ENCODE data around the gene ADGRG1. TPM values are rescaled to one million over a fixed set of nuclear protein-coding genes. Genes with fewer than 3 reads are reported as not detected.

The ADGRG1 gene
- polyA plus RNA-seq, 1 experiment: 2.1 TPM

DNA sequence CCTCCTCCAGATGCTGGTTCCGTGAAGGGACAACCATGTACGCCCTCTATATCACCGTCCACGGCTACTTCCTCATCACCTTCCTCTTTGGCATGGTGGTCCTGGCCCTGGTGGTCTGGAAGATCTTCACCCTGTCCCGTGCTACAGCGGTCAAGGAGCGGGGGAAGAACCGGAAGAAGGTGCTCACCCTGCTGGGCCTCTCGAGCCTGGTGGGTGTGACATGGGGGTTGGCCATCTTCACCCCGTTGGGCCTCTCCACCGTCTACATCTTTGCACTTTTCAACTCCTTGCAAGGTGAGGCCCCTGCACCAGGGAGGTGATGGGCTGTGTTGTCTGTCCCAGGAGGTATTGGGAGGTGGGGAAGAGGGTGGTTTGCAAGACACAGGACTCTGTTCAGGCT is 57.2 kb downstream of the ADGRG1 start:
- no peak for DNase-seq (ENCODE audit: low read depth, low spot score)
- TF ChIP-seq, protein P1, sequence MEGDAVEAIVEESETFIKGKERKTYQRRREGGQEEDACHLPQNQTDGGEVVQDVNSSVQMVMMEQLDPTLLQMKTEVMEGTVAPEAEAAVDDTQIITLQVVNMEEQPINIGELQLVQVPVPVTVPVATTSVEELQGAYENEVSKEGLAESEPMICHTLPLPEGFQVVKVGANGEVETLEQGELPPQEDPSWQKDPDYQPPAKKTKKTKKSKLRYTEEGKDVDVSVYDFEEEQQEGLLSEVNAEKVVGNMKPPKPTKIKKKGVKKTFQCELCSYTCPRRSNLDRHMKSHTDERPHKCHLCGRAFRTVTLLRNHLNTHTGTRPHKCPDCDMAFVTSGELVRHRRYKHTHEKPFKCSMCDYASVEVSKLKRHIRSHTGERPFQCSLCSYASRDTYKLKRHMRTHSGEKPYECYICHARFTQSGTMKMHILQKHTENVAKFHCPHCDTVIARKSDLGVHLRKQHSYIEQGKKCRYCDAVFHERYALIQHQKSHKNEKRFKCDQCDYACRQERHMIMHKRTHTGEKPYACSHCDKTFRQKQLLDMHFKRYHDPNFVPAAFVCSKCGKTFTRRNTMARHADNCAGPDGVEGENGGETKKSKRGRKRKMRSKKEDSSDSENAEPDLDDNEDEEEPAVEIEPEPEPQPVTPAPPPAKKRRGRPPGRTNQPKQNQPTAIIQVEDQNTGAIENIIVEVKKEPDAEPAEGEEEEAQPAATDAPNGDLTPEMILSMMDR (IDR thresholded peaks at IDR 0.05; ENCODE audit: low read depth, low read length): no peak
- Histone ChIP-seq H3K9me3 (ENCODE audit: control insufficient read depth, insufficient read depth, low read length) (no peaks in the 10 kb centered on the region; the same call in 1 of the 2 replicates), H3K4me3 (ENCODE audit: low read depth, low read length) (no peak overlapping the region), H3K27ac (ENCODE audit: low read depth, low read length) (no peak overlapping the region), H3K27me3 (ENCODE audit: control insufficient read depth, insufficient read depth, low read length) (peaks cover 49% of the 10 kb centered on the region)
- CTCF ChIA-PET: no interaction called here
- POLR2A ChIA-PET: no interaction called here

DNA sequence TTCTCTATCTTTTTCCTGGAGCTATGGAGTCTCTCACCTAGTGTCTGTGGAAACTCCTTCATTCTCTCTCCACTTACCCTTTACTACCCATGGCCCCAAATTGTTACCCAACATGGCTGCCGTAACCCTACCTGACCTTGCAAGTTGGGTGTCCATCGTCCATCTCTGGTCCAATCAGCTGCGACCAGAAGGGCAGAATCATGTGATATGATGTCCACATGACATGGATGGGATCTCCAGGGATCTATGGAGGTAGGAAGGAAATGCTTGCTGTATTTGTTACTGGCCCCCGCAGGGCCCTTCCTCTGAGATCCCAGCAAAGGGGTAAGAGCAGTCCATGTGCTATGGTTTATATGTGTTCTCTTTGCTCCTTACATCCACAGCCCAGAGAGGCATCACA is 58.1 kb downstream of the ADGRG1 start:
- TF ChIP-seq, protein P1 (IDR thresholded peaks at IDR 0.05; ENCODE audit: low read depth, low read length): no peak
- no peak overlapping the region for H3K4me3 ChIP-seq (ENCODE audit: low read depth, low read length)
- ChIA-PET POLR2A (no interaction called here), CTCF (interaction anchor here (0.6 kb wide), 1 partner anchor 38 kb away, joined by 3 read pairs; no protein-coding TSS in a partner anchor)
- DNase-seq (ENCODE audit: low read depth, low spot score): no peak
- no peaks in the 10 kb centered on the region; the same call in 1 of the 2 replicates for H3K9me3 ChIP-seq (ENCODE audit: control insufficient read depth, insufficient read depth, low read length)
- H3K27me3 ChIP-seq (ENCODE audit: control insufficient read depth, insufficient read depth, low read length): peaks cover 55% of the 10 kb centered on the region
- H3K27ac ChIP-seq (ENCODE audit: low read depth, low read length): no peak overlapping the region

DNA sequence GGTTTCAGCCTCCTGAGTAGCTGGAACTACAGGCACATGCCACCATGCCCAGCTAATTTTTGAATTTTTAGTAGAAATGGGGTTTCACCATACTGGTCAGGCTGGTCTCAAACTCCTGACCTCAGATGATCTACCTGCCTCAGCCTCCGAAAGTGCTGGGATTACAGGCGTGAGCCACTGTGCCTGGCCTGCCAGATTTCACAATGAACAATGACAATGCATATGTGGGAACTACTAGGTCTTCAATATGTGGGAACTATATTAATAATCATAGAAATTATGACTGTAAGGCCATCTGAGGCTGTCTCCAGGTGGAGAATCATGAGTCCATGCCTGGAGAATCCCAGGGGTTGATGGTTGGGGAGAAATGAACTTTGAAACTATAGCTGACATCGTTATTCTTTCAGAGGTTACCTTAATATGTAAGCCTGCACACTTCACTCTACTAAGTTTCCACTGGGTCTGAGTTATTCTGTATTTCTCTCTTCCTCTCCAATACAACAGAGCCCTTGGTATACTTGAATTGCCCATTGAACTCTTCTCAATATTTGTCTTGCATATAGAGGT is 59.0 kb downstream of the ADGRG1 start:
- Histone ChIP-seq H3K27me3 (ENCODE audit: control insufficient read depth, insufficient read depth, low read length) (peaks cover 62% of the 10 kb centered on the region), H3K9me3 (ENCODE audit: control insufficient read depth, insufficient read depth, low read length) (no peaks in the 10 kb centered on the region; the same call in 1 of the 2 replicates), H3K27ac (ENCODE audit: low read depth, low read length) (no peak overlapping the region), H3K4me3 (ENCODE audit: low read depth, low read length) (no peak overlapping the region)
- no peak for DNase-seq (ENCODE audit: low read depth, low spot score)
- TF ChIP-seq, protein P1 (IDR thresholded peaks at IDR 0.05; ENCODE audit: low read depth, low read length): no peak
- ChIA-PET CTCF (interaction anchor here (0.6 kb wide), 1 partner anchor 39 kb away, joined by 3 read pairs; no protein-coding TSS in a partner anchor), POLR2A (no interaction called here)

DNA sequence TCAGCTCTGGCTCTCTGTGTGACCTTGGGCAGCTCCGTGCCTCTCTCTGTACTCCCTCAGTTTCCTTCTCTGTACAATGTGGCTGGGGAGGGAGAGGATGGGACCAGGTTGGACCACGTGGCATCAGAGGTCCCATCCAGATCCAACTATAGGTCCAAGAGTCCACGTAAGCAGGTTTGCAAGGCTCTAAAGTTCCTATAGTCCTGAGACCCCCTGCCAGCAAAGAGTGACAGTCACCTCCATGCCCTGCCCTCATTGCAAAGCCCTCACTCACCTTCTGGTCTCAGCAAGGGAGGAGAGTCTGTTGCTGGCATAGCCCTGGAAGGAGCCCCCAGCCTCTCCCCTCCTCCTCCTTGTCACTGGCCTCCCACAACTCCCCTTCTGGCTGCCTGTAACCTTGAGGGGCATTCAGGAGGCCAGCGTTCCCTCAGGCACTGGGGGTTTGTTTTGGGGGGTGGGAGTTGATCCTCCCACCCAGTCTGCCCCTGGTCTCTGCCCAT is 60.1 kb downstream of the ADGRG1 start:
- Histone ChIP-seq H3K9me3 (ENCODE audit: control insufficient read depth, insufficient read depth, low read length) (no peaks in the 10 kb centered on the region), H3K27me3 (ENCODE audit: control insufficient read depth, insufficient read depth, low read length) (peaks cover 60% of the 10 kb centered on the region), H3K4me3 (ENCODE audit: low read depth, low read length) (no peak overlapping the region), H3K27ac (ENCODE audit: low read depth, low read length) (no peak overlapping the region)
- DNase-seq (ENCODE audit: low read depth, low spot score): no peak
- ChIA-PET CTCF (no interaction called here), POLR2A (no interaction called here)
- TF ChIP-seq, protein P1 (IDR thresholded peaks at IDR 0.05; ENCODE audit: low read depth, low read length): no peak

DNA sequence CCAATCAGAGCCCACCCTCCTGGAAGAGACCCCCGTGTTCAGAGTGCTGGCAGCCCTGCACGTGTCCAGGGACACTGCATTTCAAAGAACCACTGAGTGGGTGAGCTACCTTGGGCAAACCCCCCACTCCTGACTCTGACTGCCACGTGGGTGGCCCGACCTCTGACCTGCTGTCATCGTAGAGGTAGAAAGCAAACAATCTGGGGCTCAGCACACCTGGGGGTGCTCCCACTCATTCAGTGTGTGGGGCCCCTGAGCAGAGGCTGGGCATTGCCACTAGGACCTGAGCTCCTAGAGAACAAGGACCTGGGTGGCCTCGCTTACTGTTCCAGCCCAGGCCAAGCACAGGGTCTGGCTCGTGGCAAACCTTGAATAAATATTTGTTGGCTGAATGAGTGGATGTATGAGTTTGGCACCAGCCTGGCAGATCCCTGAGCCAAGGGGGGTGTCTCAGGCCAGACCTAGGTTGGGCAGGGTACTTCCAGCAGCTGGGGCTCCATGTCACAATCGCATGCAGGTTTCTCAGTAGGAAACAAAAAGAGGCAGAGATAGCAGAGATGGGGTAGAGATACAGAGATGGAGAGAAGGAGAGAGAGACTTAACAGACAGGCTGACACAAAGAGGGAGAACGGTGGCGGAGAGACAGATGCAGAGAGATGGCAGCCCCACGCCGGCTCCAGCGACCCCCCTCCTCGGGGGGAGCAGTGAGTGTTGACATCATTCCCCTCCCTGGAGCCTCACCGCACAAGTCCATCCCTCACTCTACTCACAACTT is 60.7 kb downstream of the ADGRG1 start:
- H3K27ac ChIP-seq (ENCODE audit: low read depth, low read length): no peak overlapping the region
- TF ChIP-seq, protein P1 (IDR thresholded peaks at IDR 0.05; ENCODE audit: low read depth, low read length): no peak
- no peak for DNase-seq (ENCODE audit: low read depth, low spot score)
- CTCF ChIA-PET: no interaction called here
- POLR2A ChIA-PET: no interaction called here
- no peak overlapping the region for H3K4me3 ChIP-seq (ENCODE audit: low read depth, low read length)
- no peaks in the 10 kb centered on the region for H3K9me3 ChIP-seq (ENCODE audit: control insufficient read depth, insufficient read depth, low read length)
- peaks cover 54% of the 10 kb centered on the region for H3K27me3 ChIP-seq (ENCODE audit: control insufficient read depth, insufficient read depth, low read length)

All from AG04450 (cell line).